ENCODE data around the gene DGCR8.

The DGCR8 gene

DNA sequence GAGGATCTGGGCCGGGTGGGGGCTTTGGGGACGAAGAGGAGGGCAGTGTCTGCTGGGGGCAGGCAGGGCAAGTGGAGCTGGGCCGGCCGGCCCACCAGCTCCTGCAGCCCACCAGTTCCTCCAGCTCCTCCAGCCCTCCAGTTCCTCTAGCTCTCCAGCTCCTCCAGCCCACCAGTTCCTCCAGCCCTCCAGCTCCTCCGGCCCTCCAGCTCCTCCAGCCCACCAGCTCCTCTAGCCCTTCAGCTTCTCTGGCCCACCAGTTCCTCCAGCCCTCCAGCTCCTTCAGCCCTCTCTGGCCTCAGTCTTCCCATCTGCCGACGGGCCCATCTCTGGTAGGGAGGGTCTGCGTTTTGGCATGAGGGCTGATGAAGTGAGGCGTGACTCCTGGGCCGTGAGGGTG is 80.0 kb downstream of the DGCR8 start:
- TF ChIP-seq CSRNP3 (CRISPR knock-in tag; IDR thresholded peaks at IDR 0.05): no peak
- TF ChIP-seq ZFP30 (CRISPR knock-in tag; IDR thresholded peaks at IDR 0.05): no peak
- no peak for TF ChIP-seq BACH2 (CRISPR knock-in tag; IDR thresholded peaks at IDR 0.05; ENCODE audit: borderline replicate concordance)
- no peak for TF ChIP-seq PPARA (CRISPR knock-in tag; IDR thresholded peaks at IDR 0.05; ENCODE audit: borderline replicate concordance)
- TF ChIP-seq POU6F1 (CRISPR knock-in tag; IDR thresholded peaks at IDR 0.05; ENCODE audit: borderline replicate concordance, low read depth): no peak
- TF ChIP-seq ZC3H10 (CRISPR knock-in tag; IDR thresholded peaks at IDR 0.05): no peak
- TF ChIP-seq TCF4 (CRISPR knock-in tag; IDR thresholded peaks at IDR 0.05; ENCODE audit: borderline replicate concordance): no peak
- TF ChIP-seq ZNF70 (CRISPR knock-in tag; IDR thresholded peaks at IDR 0.05): no peak
- no peak for TF ChIP-seq ESRRG (CRISPR knock-in tag; IDR thresholded peaks at IDR 0.05)
- no peak for TF ChIP-seq ARNTL (CRISPR knock-in tag; IDR thresholded peaks at IDR 0.05; ENCODE audit: borderline replicate concordance, low read depth)
- no peak for TF ChIP-seq RARB (CRISPR knock-in tag; IDR thresholded peaks at IDR 0.05)
- TF ChIP-seq ZNF565 (CRISPR knock-in tag; conservative IDR thresholded peaks at IDR 0.05; ENCODE audit: low read depth): no peak
- TF ChIP-seq ISL1 (CRISPR knock-in tag; IDR thresholded peaks at IDR 0.05): no peak
- no peak for TF ChIP-seq TOX (CRISPR knock-in tag; IDR thresholded peaks at IDR 0.05; ENCODE audit: borderline replicate concordance)
- TF ChIP-seq TSHZ2 (CRISPR knock-in tag; IDR thresholded peaks at IDR 0.05): no peak
- ATAC-seq: no peak

Data from SK-N-SH treated with all-trans-retinoic acid at 6 μM for 48 hours (cell line).